CD8-positive, alpha-beta memory T cell (primary cell): ENCODE measurements around the gene WDR82. TPM values are rescaled to one million over a fixed set of nuclear protein-coding genes. Genes with fewer than 3 reads are reported as not detected.

Source experiments
- CTCF ChIA-PET: fragments of 350-600 bp; sonication (Branson Sonifier 250); formaldehyde crosslinking; loops from one replicate; lab custom pipeline; 2021; ENCODE audit warnings: antibody characterized with exemption; lab: Charles Lee
- POLR2A ChIA-PET: fragments of 350-600 bp; sonication (Branson Sonifier 250); formaldehyde crosslinking; loops from one replicate; lab custom pipeline; 2021; ENCODE audit warnings: antibody characterized with exemption; lab: Charles Lee
- DNase-seq, 5 donors: peaks; one replicate each; pipeline versions ENCODE4 v3.0.0 to v3.0.0-alpha.2; 2020 to 2022; ENCODE audit warnings: mixed read lengths in 1 of 5
- H3K27ac ChIP-seq: one replicate; pipeline ENCODE4 v1.7.0; 2013; ENCODE audit warnings: low read depth, mild to moderate bottlenecking, low read length, moderate library complexity
- H3K27me3 ChIP-seq: 2 replicates; pipeline ENCODE4 v1.7.0; 2013; ENCODE audit warnings: low read length, mild to moderate bottlenecking; ENCODE audit not compliant: insufficient read depth, poor library complexity, severe bottlenecking
- H3K36me3 ChIP-seq: 2 replicates; pipeline ENCODE4 v1.7.0; 2013; ENCODE audit warnings: mild to moderate bottlenecking, low read length, moderate library complexity; ENCODE audit not compliant: insufficient read depth
- H3K4me1 ChIP-seq: 2 replicates; pipeline ENCODE4 v1.7.0; 2013; ENCODE audit warnings: mild to moderate bottlenecking, low read length, moderate library complexity; ENCODE audit not compliant: insufficient read depth
- H3K4me3 ChIP-seq: 2 replicates; pipeline ENCODE4 v1.7.0; 2013; ENCODE audit warnings: mild to moderate bottlenecking, low read length
- H3K9me3 ChIP-seq: 2 replicates; pipeline ENCODE4 v1.7.0; 2013; ENCODE audit warnings: mild to moderate bottlenecking, low read length
- H3K27ac Mint-ChIP-seq, 8 donors: one replicate each; pipeline ENCODE4 v1.8.0; 2020 to 2021; ENCODE audit warnings: mixed read lengths in 8 of 8, mild to moderate bottlenecking in 6 of 8, inconsistent platforms in 3 of 8, moderate library complexity in 3 of 8
- H3K27me3 Mint-ChIP-seq, 2 donors: one replicate each; pipeline ENCODE4 v1.8.0; 2020 to 2021; ENCODE audit warnings: mixed read lengths in 2 of 2, mild to moderate bottlenecking in 1 of 2, moderate library complexity in 1 of 2
- H3K36me3 Mint-ChIP-seq, 3 donors: one replicate each; pipeline ENCODE4 v1.8.0; 2020 to 2021; ENCODE audit warnings: mixed read lengths in 3 of 3, inconsistent platforms in 1 of 3, mild to moderate bottlenecking in 1 of 3
- H3K4me1 Mint-ChIP-seq, 3 donors: one replicate each; pipeline ENCODE4 v1.8.0; 2020 to 2021; ENCODE audit warnings: mixed read lengths in 3 of 3, inconsistent platforms in 1 of 3, mild to moderate bottlenecking in 1 of 3
- H3K4me3 Mint-ChIP-seq, 7 donors: one replicate each; pipeline ENCODE4 v1.8.0; 2020 to 2021; ENCODE audit warnings: mixed read lengths in 7 of 7, mild to moderate bottlenecking in 6 of 7, moderate library complexity in 4 of 7, inconsistent platforms in 2 of 7
- H3K9me3 Mint-ChIP-seq, 5 donors: one replicate each; pipeline ENCODE4 v1.8.0; 2020 to 2022; ENCODE audit warnings: mixed read lengths in 5 of 5, mild to moderate bottlenecking in 3 of 5, moderate library complexity in 2 of 5, inconsistent platforms in 1 of 5
- polyA plus RNA-seq: library from polyadenylated mRNA; unstranded; fragments of 300-500 nt; fragmentation: Illumina TruSeq; gene quantifications from one replicate; pipeline ENCODE4 v1.2.3, GENCODE V29; 2021
- total RNA-seq, 2 experiments: library from RNA; stranded (reverse); gene quantifications; one replicate each; pipeline ENCODE4 v1.2.3, GENCODE V29; 2021

The WDR82 gene
- total and polyA plus RNA-seq, 3 experiments from 2014 or later, result 133 to 140 (median 133) TPM

GRCh38 chr3:52238761-52239701 is 39.4 kb downstream of the WDR82 start, which contains the start of gene TWF2:
Gene TWF2, minus strand, starts transcription at chr3:52239158. Its CDS starts 142 bp downstream, at chr3:52239016.
- Mint-ChIP-seq H3K36me3 (peaks cover 0 to 30% (median 3%) of the 10 kb centered on the region in 3 donors), H3K9me3 (no peaks in the 10 kb centered on the region), H3K27me3 (peaks cover 0 to 2% of the 10 kb centered on the region in 2 donors), H3K4me3 (peak within 1 kb of the TSS; percentile 96 to 99 (median 98)), H3K4me1 (peaks cover 72 to 88% (median 83%) of the 10 kb centered on the region in 3 donors), H3K27ac (peak within 1 kb of the TSS; percentile 88 to 99 (median 96))
- POLR2A ChIA-PET, result interaction anchor here (0.9 to 3.1 kb wide), 10 partner anchors 10 to 49 kb away, joined by 3 to 39 read pairs (median 6); partner anchors contain the start of genes GLYCTK and WDR82
- Histone ChIP-seq H3K4me1 (peaks cover 76% of the 10 kb centered on the region), H3K36me3 (no peaks in the 10 kb centered on the region), H3K27me3 (no peaks in the 10 kb centered on the region), H3K27ac (peak within 1 kb of the TSS; percentile 83), H3K4me3 (peak within 1 kb of the TSS; percentile 96), H3K9me3 (no peaks in the 10 kb centered on the region)
- CTCF ChIA-PET, result interaction anchor here (1.3 to 10.2 kb wide), 8 partner anchors 13 to 100 kb away, joined by 4 to 74 read pairs (median 10); partner anchors contain the start of genes GLYCTK, TLR9 and WDR82
- DNase-seq, result peak; percentile 82 to 94 (median 88)

GRCh38 chr3:52238193-52238760 is 40.2 kb downstream of the WDR82 start:
- peak overlapping the region; percentile 96 to 99 (median 98) for H3K4me3 Mint-ChIP-seq
- DNase-seq, result no peak
- Histone ChIP-seq H3K9me3 (no peaks in the 10 kb centered on the region), H3K36me3 (no peaks in the 10 kb centered on the region), H3K4me1 (peaks cover 72% of the 10 kb centered on the region), H3K4me3 (peak overlapping the region; percentile 96), H3K27ac (peak overlapping the region; percentile 83), H3K27me3 (no peaks in the 10 kb centered on the region)
- H3K27ac Mint-ChIP-seq, result peak overlapping the region; percentile 41 to 96 (median 93)
- H3K27me3 Mint-ChIP-seq, result peaks cover 0 to 2% of the 10 kb centered on the region in 2 donors
- ChIA-PET CTCF (interaction anchor here (1.3 to 10.2 kb wide), 8 partner anchors 14 to 100 kb away, joined by 4 to 74 read pairs (median 10); partner anchors contain the start of genes GLYCTK, TLR9 and WDR82), POLR2A (interaction anchor here (0.9 to 3.1 kb wide), 11 partner anchors 9 to 50 kb away, joined by 3 to 39 read pairs (median 6); partner anchors contain the start of genes GLYCTK and WDR82)
- H3K9me3 Mint-ChIP-seq, result no peaks in the 10 kb centered on the region
- H3K4me1 Mint-ChIP-seq, result peaks cover 67 to 88% (median 84%) of the 10 kb centered on the region in 3 donors
- H3K36me3 Mint-ChIP-seq, result peaks cover 0 to 37% (median 3%) of the 10 kb centered on the region in 3 donors

- H3K9me3 ChIP-seq, result no peaks in the 10 kb centered on the region
- H3K4me3 ChIP-seq, result peak overlapping the region; percentile 96
- no peaks in the 10 kb centered on the region for H3K27me3 ChIP-seq
- POLR2A ChIA-PET, result interaction anchor here (0.9 to 3.1 kb wide), 5 partner anchors 8 to 44 kb away, joined by 3 to 39 read pairs (median 6); partner anchors contain the start of genes PPM1M and WDR82
- Mint-ChIP-seq H3K27me3 (peaks cover 0 to 2% of the 10 kb centered on the region in 2 donors), H3K4me3 (peak overlapping the region; percentile 96 to 99 (median 98)), H3K27ac (peak overlapping the region; percentile 82 to 96 (median 92)), H3K4me1 (peaks cover 70 to 90% (median 83%) of the 10 kb centered on the region in 3 donors), H3K36me3 (peaks cover 0 to 42% (median 3%) of the 10 kb centered on the region in 3 donors), H3K9me3 (no peaks in the 10 kb centered on the region)
- peak in 1 of 5 donors; percentile 46 for DNase-seq
- peak overlapping the region; percentile 83 for H3K27ac ChIP-seq
- peaks cover 77% of the 10 kb centered on the region for H3K4me1 ChIP-seq
- CTCF ChIA-PET, result interaction anchor here (1.0 to 10.2 kb wide), 8 partner anchors 14 to 101 kb away, joined by 3 to 74 read pairs (median 10); partner anchors contain the start of genes GLYCTK, TLR9 and WDR82
- no peaks in the 10 kb centered on the region for H3K36me3 ChIP-seq
These were observed 40.7 kb downstream of the WDR82 start for GRCh38 chr3:52237657-52238172.

GRCh38 chr3:52237006-52237656 is 41.3 kb downstream of the WDR82 start:
- POLR2A ChIA-PET, result interaction anchor here (0.9 to 3.1 kb wide), 5 partner anchors 9 to 41 kb away, joined by 3 to 39 read pairs (median 3); partner anchors contain the start of genes PPM1M and WDR82
- H3K27me3 Mint-ChIP-seq, result peaks cover 0 to 2% of the 10 kb centered on the region in 2 donors
- peak overlapping the region; percentile 83 for H3K27ac ChIP-seq

GRCh38 chr3:52236424-52236886 is 42.0 kb downstream of the WDR82 start:
- H3K27ac Mint-ChIP-seq, result peak overlapping the region; percentile 58 to 88 (median 68)
- H3K27me3 ChIP-seq, result no peaks in the 10 kb centered on the region
- DNase-seq, result peak in 1 of 5 donors; percentile 44
- peak overlapping the region in 6 of 7 donors; percentile 23 to 88 (median 53) for H3K4me3 Mint-ChIP-seq
- ChIA-PET CTCF (interaction anchor here (1.0 to 10.2 kb wide), 6 partner anchors 14 to 102 kb away, joined by 3 to 74 read pairs (median 40); partner anchors contain the start of genes TLR9 and WDR82), POLR2A (interaction anchor here (0.9 to 3.1 kb wide), 4 partner anchors 9 to 41 kb away, joined by 3 to 39 read pairs (median 10); partner anchors contain the start of genes PPM1M and WDR82)
- H3K36me3 ChIP-seq, result peaks cover 9% of the 10 kb centered on the region
- no peak overlapping the region for H3K4me3 ChIP-seq
- H3K9me3 ChIP-seq, result no peaks in the 10 kb centered on the region
- peaks cover 68 to 94% (median 87%) of the 10 kb centered on the region in 3 donors for H3K4me1 Mint-ChIP-seq
- peak overlapping the region; percentile 16 for H3K27ac ChIP-seq
- peaks cover 0 to 52% (median 5%) of the 10 kb centered on the region in 3 donors for H3K36me3 Mint-ChIP-seq
- H3K9me3 Mint-ChIP-seq, result no peaks in the 10 kb centered on the region
- peaks cover 81% of the 10 kb centered on the region for H3K4me1 ChIP-seq
- H3K27me3 Mint-ChIP-seq, result peaks cover 0 to 2% of the 10 kb centered on the region in 2 donors

More at GRCh38 chr3:52237006-52237656, 41.3 kb downstream of the WDR82 start:
- CTCF ChIA-PET, result interaction anchor here (1.0 to 10.2 kb wide), 6 partner anchors 15 to 102 kb away, joined by 3 to 74 read pairs (median 40); partner anchors contain the start of genes TLR9 and WDR82
- Mint-ChIP-seq H3K9me3 (no peaks in the 10 kb centered on the region), H3K4me3 (peak overlapping the region; percentile 61 to 99 (median 79)), H3K4me1 (peaks cover 70 to 93% (median 87%) of the 10 kb centered on the region in 3 donors), H3K36me3 (peaks cover 0 to 47% (median 3%) of the 10 kb centered on the region in 3 donors), H3K27ac (peak overlapping the region in 7 of 8 donors; percentile 10 to 92 (median 81))
- Histone ChIP-seq H3K4me3 (peak overlapping the region; percentile 96), H3K27me3 (no peaks in the 10 kb centered on the region), H3K36me3 (peaks cover 2% of the 10 kb centered on the region), H3K4me1 (peaks cover 81% of the 10 kb centered on the region), H3K9me3 (no peaks in the 10 kb centered on the region)
- peak in 1 of 5 donors; percentile 43 for DNase-seq

- Histone ChIP-seq H3K27ac (no peak overlapping the region), H3K4me1 (peaks cover 68% of the 10 kb centered on the region), H3K9me3 (no peaks in the 10 kb centered on the region), H3K27me3 (no peaks in the 10 kb centered on the region), H3K4me3 (no peak overlapping the region), H3K36me3 (peaks cover 26% of the 10 kb centered on the region)
- CTCF ChIA-PET, result interaction anchor here (0.8 to 10.2 kb wide), 10 partner anchors 12 to 120 kb away, joined by 3 to 74 read pairs (median 5); partner anchors contain the start of genes GLYCTK, TLR9 and WDR82
- Mint-ChIP-seq H3K4me3 (peak overlapping the region in 3 of 7 donors; percentile 7 to 72 (median 47)), H3K27me3 (peaks cover 0 to 2% of the 10 kb centered on the region in 2 donors), H3K27ac (peak overlapping the region; percentile 40 to 95 (median 78)), H3K4me1 (peaks cover 56 to 88% (median 72%) of the 10 kb centered on the region in 3 donors), H3K9me3 (no peaks in the 10 kb centered on the region), H3K36me3 (peaks cover 0 to 67% (median 7%) of the 10 kb centered on the region in 3 donors)
- POLR2A ChIA-PET, result interaction anchor here (0.6 to 0.9 kb wide), 2 partner anchors 13 to 239 kb away, joined by 4 read pairs; no protein-coding TSS in a partner anchor
- DNase-seq, result peak in 1 of 5 donors; percentile 44
These were observed 43.7 kb downstream of the WDR82 start for GRCh38 chr3:52234516-52235447.
